Renal pelvis (tissue), 4 donors: ENCODE results near the gene BMP2. TPM values are rescaled to one million over a fixed set of nuclear protein-coding genes. Genes with fewer than 3 reads are reported as not detected.

Source experiments
- DNase-seq: peaks from one replicate; pipeline ENCODE4 v3.0.0-alpha.2; 2013
- polyA plus RNA-seq, 3 donors: library from polyadenylated mRNA; unstranded; fragments of 120-200 nt; gene quantifications; one replicate each; pipeline ENCODE4 v1.2.1, GENCODE V29; 2013; ENCODE audit not compliant: insufficient read length in 3 of 3

The BMP2 gene
- polyA plus RNA-seq, 3 donors: 16.2 to 22.1 (median 20.3) TPM

DNA sequence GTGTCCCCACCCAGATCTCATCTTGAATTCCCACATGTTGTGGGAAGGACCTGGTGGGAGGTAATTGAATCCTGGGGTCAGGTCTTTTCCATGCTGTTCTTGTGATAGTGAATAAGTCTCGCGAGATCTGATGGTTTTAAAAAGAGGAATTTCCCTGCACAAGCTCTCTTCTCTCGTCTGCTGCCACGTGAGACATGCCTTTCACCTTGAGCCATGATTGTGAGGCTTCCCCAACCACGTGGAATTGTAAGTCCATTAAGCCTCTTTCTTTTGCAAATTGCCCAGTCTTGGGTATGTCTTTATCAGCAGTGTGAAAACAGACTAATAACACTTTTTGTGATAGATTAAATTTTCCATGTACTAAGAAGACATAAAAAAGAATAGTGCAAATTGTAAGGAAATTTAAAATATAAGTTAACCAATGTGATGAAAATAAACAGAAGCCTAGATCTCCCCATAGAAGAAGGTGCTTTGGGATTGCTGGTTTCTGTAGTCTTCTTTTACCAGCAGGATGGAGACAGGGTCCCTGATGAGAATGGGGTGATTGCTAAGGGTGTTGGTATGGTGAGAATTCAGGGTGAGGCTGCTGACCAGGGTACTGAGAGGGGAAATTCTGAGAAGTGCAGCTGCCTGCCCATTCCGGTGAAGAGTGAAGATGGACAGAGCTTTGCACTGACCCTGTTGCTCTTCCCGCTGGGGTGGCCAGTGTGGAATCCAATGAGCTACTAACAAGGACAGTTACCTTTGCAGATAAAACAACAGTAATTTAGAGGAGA lies 50.7 kb downstream of the BMP2 start:
- DNase-seq: no peak

- no peak for DNase-seq
These were observed 52.1 kb downstream of the BMP2 start for GRCh38 chr20:6819599-6819998.

- no peak for DNase-seq
These were observed 56.9 kb downstream of the BMP2 start for GRCh38 chr20:6824401-6824800.

- DNase-seq: no peak
These were observed 60.0 kb downstream of the BMP2 start for GRCh38 chr20:6827472-6827871.

DNA sequence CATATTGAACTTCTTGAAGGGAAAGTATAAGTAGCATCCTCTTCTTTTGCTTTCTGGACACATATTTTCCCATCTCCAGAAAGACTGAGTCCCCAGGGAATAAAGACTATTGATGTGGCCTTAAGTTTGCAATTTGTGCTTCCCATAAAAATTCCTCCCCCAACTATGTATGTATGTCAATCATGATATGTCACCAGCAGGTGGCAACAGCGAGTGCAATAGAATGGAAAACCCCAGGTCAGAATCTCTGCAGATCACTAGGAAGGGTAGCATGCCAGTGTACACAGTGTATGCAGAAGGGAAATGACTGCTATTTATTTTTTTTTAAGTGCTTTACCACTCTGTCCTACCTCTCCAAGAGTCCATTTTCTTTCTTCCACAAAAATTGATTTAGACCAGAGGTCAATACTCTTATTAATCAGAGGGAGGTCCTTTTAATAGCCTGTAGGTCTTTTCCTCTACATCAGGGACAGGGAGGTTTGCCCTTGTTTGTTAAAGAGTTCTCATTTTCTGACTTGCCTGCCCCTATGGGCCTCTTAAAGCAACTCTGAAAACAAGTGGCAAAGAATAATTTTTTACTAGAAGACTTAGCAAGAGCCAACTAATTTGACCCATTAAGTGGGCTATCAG lies 61.4 kb downstream of the BMP2 start:
- peak; percentile 60 for DNase-seq

GRCh38 chr20:6829510-6830116 lies 62.1 kb downstream of the BMP2 start:
- no peak for DNase-seq
